GM18517 (cell line): ENCODE measurements around the gene SAXO1.
A peak's percentile ranks its signal among the peaks of the same experiment; 100 is the strongest.
"Not testable (repeated sequence)": the region's sequence is repeated elsewhere in the genome, so short reads cannot be mapped to it uniquely, and the experiment has no call there.

Experiments
- ATAC-seq: cut with Tn5 transposase; IDR thresholded peaks from one replicate; pipeline ENCODE4 v1.9.1; 2021; ENCODE audit warnings: mild to moderate bottlenecking, moderate library complexity; ENCODE audit not compliant: unreplicated experiment

The SAXO1 gene, protein sequence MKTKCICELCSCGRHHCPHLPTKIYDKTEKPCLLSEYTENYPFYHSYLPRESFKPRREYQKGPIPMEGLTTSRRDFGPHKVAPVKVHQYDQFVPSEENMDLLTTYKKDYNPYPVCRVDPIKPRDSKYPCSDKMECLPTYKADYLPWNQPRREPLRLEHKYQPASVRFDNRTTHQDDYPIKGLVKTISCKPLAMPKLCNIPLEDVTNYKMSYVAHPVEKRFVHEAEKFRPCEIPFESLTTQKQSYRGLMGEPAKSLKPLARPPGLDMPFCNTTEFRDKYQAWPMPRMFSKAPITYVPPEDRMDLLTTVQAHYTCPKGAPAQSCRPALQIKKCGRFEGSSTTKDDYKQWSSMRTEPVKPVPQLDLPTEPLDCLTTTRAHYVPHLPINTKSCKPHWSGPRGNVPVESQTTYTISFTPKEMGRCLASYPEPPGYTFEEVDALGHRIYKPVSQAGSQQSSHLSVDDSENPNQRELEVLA

DNA sequence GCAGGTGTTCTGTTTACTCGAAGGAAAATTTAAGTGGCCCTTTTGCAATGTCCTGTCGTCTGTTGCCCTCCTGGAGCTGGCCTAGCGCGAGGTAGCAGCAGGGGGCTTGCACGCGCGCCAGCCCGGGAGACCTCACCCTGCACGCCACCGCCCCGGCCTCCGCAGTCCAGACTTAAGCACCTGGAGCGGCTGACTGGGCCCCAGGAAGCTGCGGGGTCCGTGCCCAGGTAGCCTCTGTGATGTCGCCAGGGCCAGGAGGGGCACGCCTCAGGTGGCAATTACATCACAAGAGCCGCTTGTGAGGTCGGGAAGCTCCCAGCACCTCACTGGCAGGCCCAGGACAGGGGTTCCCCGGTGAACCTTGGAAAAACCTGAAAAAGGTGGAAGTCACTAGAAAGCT lies at the start of gene SAXO1:
SAXO1 (minus strand) TSS at position 195 of the 400 bp plus-strand sequence. CDS start 301 bp downstream, outside the sequence.
- no peak for ATAC-seq

DNA sequence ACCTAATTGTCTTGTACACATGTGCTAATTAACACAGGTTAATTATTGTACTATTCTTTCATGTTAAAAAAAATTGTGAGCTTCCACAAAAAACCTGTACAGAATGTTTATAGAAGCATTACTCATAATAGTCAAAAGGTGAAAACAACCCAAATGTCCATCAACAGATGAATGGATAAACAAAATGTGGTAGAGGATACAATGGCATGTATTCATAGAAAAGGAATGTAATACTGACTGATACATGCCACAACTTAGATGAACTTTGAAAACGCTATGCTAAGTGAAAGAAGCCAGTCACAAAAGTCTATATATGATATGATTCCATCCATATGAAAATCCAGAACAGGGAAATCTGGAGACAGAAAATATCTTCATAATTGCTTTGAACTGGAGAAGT lies 41.8 kb upstream of the SAXO1 start:
- no peak for ATAC-seq

DNA sequence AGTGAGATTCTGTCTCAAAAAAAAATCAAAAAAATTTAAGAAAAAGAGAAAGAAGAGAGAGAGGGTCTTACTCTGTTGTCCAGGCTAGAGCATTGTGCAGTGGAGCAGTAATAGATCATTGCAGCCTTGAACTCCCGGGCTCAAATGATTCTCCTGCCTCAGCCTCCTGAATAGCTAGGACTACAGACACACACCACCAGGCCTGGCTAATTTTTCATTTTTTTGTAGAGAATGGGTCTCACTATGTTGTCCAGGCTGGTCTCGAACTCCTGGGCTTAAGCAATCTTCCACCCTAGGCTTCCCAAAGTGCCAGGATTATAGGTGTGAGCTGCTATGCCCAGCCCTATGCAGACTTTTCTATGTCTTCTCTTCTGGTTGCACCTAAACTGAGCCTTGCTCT lies 41.2 kb upstream of the SAXO1 start:
- no peak for ATAC-seq

DNA sequence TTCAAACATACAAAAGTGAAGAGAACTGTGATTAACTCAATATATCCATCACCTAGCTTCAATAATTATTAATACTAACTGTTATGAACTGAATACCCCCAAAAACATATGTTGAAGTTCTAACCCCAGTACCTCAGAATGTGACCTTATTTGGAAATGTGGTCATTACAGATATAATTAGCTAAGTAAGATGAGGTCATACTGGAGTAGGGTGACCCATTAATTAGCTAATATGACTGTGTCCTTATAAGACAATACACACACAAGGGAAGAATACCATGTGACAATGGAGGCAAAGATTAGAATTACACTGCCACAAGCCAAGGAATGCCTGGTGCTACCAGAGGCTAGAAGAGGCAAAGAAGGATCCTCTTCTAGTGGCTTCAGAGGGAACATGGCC lies 24.0 kb upstream of the SAXO1 start:
- no peak for ATAC-seq

DNA sequence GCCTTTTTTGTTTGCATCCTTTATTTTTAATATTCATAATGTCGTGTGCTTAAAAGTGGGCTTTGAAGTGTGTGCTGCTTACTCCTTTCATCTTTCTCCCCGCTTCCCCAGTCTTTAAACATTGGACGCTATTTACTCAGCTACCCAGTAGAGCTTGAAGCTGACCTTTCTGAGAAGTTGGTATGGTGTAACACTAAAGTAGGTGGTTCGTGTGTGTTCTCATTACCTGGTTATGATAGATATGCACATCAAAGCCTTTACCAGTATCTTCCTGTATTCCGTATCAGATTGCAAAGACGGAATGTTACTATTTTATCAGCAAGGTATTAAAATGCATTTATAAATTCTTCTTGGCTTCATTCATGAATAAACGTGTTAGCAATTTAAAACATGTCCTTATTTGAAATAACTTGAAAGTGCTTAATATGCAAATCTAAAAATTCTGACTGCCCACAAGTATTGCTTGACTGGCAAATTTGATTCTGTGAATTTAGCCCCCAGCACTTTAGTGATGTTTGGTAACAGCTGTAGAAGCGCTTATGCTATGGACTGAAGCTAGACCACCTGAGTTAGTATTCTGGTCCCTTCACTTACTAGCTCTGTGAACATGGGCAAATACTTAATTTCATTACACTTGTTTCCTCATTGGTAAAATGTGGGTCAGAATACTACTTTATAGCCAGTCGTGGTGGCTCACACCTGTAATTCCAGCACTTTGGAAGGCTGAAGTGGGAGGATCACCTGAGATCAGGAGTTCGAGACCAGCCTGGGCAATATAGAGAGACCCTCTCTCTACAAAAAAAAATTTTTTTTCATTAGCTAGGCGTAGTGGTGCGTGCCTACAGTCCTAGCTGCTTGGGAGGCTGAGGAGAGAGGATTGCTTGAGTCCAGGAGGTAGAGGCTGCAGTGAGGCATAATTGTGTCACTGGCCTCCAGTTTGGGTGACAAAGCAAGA lies 17.9 kb upstream of the SAXO1 start:
- no peak for ATAC-seq

DNA sequence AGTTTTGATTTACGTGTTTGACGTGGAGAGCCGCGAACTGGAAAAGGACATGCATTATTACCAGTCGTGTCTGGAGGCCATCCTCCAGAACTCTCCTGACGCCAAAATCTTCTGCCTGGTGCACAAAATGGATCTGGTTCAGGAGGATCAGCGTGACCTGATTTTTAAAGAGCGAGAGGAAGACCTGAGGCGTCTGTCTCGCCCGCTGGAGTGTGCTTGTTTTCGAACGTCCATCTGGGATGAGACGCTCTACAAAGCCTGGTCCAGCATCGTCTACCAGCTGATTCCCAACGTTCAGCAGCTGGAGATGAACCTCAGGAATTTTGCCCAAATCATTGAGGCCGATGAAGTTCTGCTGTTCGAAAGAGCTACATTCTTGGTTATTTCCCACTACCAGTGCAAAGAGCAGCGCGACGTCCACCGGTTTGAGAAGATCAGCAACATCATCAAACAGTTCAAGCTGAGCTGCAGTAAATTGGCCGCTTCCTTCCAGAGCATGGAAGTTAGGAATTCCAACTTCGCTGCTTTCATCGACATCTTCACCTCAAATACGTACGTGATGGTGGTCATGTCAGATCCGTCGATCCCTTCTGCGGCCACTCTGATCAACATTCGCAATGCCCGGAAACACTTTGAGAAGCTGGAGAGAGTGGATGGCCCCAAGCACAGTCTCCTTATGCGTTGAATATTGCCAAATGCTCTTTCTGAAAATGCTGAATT lies 17.1 kb upstream of the SAXO1 start:
- no peak for ATAC-seq

DNA sequence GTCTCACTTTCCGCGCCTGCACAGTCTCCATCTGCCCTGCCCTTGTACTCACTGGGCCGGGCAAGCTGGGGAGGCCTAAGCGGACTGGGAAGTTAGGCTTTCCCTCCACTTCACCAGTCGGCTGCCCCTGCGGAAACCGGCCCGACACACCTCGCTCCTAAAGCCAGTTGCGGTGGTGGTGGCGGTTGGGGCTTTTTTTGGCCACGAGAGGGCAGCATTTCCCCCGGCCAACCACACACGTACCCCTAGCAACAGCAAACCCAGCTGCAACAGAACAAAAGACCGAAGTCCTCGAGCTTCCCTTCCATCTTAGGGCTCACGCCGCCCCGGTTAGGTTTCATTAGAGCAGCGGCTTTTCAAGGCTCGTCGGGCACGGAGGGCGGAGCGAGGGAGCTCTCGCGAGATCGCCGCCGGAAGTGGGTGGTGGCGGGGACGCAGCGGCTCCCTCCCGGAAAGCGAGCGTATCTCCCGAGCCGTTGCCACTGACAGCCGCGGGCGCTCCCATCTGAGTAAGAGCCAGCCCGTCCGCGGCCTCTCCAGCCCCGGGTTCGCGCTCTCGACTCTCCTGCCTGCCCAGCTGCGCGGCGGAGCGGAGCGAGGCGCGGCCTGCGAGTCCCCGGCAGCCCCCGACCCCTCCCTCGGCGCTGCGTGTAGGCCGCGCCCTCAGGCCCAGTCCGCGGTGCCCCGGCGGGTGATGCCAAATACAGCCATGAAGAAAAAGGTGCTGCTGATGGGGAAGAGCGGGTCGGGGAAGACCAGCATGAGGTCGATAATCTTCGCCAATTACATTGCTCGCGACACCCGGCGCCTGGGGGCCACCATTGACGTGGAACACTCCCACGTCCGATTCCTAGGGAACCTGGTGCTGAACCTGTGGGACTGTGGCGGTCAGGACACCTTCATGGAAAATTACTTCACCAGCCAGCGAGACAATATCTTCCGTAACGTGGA lies 16.2 kb upstream of the SAXO1 start, which contains the start of gene RRAGA:
RRAGA (plus strand) TSS at position 462 of the 951 bp plus-strand sequence; CDS start at position 695, 233 bp downstream.
- peak; percentile 93 for ATAC-seq

DNA sequence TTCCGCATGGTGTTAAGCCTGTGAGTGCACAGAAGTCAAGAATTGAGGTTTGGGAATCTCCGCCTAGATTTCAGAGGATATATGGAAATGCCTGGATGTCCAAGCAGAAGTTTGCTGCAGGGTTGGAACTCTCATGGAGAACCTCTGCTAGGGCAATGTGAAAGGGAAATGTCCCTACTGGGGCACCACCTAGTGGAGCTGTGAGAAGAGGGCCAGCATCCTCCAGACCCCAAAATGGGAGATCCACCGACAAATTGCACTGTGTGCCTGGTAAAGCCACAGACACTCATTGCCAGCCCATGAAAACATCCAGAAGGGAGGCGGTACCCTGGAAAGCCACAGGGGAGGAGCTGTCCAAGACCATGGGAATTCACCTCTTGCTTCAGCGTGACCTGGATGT lies 3.6 kb upstream of the SAXO1 start:
- no peak for ATAC-seq

DNA sequence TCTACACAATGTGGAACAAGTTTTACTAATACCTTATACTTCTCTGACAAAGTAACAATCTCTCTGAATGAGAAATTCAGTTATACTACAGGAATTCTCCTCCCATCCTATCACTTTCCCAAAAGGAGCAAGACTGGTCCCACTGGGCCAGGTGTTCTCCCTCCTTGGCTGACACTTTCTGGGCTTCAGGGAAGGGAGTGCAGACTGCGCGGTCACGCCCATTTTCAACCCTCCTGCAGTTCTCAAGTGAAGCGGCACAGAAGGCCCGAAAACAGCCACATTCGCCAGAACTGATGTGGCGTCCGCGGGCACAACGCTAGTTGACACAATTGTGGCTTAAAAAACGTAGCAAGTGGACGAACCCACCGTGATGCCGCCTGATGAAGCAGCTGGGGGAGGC lies 603 bp downstream of the SAXO1 start:
- no peak for ATAC-seq

DNA sequence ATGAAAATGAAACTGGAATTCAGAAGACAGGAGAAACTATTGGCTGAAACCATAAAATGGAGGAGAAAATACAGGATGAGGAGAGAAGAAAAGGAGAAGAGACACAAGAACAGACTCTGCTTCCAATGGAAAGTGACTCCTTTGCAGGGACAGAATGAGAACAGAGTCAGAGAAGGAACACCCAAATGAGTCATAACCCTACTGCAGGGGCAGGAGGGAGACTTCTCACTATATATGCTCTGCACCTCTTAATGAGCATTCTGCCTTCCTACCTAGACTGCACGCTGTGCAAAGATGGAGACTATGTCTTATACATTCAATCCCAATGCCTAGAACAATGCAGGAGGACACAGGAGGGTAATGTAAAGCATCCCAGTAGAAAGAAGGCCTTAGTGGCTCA lies 2.1 kb downstream of the SAXO1 start:
- no peak for ATAC-seq

DNA sequence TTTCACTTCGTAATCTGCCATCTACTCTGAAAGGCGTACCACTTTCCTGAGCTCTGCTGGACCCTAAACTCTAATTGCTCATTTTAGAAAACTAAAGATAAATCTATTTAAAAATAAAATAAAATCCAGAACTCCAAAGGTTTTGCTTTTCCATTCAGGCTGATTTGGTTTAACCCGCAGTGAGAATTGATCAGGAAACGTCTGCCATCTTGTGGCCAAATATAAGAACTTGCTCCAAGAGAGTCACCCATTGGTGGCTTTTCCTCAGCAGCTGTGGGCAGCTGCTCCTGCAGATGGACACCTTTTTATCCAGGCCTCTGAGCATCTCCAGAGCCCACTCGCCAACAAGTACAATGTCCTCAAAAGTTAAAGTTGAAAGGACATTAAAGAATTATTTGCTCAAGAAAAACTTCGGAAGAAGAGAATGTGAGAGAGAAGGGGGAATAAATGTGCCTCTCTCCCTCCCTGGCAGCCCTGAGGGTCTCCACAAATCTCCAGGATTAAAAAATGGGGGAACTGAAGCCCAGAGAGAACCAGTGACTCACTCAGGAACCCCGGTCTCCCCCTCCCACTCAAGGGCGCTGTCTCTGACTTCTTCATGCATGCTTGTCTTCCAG lies 4.1 kb downstream of the SAXO1 start:
- ATAC-seq, result peak; percentile 55

DNA sequence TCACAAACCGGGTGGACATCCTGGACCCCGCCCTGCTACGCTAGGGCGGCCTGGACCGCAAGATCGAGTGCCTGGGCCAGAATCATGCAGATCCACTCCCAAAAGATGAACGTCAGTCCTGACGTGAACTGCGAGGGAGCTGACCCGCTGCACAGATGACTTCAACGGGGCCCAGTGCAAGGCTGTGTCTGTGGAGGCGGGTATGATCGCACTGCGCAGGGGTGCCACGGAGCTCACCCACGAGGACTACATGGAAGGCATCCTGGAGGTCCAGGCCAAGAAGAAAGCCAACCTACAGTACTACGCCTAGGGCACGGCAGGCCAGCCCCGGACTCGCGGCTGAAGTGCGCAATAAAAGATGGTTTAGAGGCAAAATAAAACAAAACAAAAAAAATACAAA lies 5.2 kb downstream of the SAXO1 start:
- ATAC-seq, result no peak

DNA sequence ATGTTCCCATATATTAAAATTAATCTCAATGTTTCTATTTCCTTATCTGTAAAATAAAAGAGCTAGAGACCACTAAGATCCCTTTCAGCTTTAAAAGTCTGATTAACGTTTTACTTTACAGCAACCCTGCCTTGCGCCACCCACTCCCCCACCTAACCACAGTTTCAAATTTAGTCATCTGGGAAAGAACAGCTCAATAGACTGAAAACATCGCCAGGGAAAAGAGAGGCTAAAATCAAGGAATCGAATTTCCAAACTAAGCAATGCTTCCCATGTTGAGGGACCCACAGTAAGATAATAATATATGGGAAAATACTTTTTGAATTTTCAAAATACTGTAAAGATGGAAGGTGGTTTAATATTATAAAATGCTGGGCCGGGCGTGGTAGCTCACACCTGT lies 6.6 kb downstream of the SAXO1 start:
- no peak for ATAC-seq

DNA sequence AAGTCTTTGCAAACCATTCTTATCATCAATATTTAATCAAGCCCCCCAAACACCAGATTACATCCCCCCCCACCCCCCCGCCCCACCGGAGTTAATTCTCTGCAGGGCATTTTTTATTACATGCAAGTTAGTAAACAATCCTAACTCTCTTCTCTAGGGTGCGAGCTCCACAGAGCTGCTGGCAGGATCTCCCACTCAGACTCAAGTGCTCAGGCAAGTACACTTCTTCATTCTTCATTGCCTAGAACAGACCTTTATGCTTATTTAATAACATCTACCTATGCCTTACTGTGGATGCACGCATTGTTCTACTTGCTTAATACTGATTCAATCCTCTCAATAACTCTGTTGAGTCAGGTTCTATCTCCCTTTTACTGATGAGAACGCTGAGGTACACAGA lies 9.9 kb downstream of the SAXO1 start:
- no peak for ATAC-seq

DNA sequence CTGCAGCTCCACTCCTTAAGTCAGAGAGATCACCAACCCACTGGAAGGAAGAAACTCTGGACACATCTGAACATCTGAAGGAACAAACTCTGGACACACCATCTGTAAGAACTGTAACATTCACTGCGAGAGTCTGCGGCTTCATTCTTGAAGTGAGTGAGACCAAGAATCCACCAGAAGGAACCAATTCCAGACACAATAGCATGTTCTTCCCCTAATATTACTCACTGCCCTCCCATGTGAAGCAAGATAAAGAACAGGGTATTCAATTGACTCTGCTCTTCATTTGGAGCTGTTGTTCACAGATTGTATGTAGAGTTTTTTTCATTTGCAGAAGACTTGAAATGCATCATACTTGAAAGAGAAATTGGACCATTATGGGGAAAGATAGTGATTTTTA lies 10.8 kb downstream of the SAXO1 start:
- no peak for ATAC-seq

DNA sequence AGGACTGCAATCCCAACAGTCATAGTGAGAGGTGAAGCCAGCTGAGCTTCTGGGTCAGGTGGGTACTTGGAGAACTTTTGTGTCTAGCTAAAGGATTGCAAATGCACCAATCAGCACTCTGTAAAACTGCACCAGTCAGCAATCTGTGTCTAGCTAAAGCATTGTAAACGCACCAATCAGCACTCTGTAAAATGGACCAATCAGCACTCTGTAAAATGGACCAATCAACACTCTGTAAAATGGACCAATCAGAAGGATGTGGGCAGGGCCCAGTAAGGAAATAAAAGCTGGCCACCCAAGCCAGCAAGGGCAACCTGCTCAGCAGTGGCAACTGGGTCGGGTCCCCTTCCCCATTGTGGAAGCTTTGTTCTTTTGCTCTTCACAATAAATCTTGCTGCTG lies 11.4 kb downstream of the SAXO1 start:
- ATAC-seq, result not testable (repeated sequence)

DNA sequence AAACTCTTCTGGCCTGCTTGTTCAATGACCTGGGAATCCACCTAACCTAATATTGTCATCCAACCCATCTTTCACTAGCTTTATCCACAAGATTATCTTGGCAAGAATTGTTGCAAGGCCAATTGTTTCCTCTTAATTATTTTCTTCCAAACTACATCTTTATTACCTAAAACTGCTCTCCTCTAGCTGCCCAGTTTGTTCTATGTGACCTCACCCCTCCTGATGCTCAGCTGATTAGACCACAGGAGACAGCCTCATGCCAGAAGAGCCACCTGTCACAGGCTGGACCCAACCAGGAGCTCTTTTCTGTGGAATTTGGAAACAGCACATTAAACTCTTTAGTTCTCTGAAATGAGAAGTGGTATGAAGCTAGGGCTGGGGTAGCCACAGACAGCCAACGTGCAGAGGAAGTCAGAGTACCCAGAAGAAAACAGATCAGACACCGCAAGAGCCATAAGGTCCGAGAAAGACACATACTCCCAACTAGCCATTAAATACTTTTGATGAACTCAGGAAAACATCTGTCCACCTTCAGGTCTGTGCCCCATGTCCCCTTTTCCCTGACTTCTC lies 12.0 kb downstream of the SAXO1 start:
- no peak for ATAC-seq

DNA sequence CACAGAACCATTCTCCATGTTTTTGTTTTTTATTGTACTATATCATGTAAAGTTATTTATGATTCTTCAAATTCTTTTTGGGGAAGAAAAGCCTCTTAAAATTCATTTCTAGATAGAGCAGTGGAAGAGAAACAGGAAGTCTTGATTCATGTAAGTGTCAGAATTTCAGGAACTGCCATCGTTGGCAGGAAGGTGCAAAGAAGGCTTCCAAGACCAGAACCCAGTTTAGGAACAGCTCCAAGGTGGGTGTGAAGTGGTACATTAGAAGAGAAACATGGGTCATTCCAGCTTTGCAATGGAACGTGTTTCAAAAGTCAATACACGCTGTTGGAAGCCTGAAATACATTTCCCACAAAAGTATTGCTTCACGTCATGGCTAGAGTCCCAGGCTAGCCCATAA lies 14.8 kb downstream of the SAXO1 start:
- ATAC-seq, result no peak

DNA sequence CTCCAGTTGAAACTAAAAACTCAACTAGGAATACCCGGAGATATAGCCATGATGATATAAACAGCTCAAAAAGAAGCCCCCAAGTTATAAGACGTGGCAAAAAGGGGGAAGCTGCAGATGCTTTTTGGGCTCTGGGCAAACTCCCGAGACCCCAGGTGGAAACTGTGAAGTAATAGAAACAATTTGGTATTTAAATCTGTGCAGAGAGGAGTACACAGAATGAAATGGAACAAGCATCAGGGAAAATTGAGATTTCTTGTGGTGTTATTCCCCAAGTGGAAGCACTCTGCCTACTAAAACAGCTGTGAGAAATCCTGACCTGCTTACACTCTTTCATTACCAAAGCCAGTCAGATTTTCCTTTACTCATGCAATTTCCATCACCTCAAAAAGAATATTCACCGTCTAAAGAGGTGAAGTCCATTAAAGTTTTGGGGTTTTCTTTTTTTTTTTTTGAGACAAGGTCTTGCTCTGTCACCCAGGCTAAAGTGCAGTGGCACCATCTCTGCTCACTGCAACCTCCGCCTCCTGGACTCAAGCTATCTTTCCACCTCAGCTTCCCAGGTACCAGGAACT lies 23.5 kb downstream of the SAXO1 start:
- ATAC-seq, result no peak
